ENCODE measurements around the gene POU2F1.

Gene POU2F1

DNA sequence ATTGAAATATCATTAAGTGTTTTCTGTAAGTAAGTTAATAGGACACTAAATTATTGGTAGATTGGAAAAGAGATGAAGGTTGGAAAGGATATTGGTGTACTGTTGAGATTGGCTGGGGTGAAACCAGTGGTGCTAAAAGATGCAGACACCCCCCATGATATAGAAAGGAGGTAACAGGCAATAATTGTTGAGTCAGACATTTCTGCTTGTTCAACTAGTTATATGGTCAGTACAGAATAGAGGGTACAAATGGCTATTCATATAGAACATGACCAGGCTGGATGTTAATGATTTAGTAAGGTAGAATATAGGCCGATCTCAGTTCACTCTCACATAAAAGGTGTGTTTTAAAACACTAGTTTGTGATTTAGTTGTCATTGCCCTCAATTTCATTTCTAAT, 104.5 kb downstream of the POU2F1 start:
- DNase-seq, result no peak

DNA sequence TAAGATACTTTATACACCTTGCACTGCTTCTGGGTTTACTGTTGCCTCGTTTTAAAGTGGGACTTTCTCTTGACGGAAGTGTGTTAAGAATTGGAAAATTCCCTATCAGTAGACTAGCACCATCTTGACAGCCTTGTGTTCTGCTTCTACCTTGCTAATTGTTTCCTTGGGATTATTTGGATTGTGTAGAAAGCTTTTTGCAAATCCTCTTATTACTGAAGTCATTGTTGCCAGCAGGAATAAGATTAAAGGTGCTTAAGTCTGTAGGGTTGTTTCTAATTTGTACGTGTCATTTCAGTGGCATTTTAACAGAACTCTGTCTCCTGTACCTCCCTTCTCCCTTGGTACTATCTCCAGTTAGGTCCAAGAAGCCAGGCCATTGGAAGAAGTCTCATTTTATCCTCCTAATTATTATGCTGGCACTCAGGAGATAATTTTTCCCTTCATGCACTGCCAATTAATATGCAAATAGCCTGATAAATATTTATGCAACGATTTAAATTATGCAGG, 107.7 kb downstream of the POU2F1 start:
- no peak for DNase-seq

DNA sequence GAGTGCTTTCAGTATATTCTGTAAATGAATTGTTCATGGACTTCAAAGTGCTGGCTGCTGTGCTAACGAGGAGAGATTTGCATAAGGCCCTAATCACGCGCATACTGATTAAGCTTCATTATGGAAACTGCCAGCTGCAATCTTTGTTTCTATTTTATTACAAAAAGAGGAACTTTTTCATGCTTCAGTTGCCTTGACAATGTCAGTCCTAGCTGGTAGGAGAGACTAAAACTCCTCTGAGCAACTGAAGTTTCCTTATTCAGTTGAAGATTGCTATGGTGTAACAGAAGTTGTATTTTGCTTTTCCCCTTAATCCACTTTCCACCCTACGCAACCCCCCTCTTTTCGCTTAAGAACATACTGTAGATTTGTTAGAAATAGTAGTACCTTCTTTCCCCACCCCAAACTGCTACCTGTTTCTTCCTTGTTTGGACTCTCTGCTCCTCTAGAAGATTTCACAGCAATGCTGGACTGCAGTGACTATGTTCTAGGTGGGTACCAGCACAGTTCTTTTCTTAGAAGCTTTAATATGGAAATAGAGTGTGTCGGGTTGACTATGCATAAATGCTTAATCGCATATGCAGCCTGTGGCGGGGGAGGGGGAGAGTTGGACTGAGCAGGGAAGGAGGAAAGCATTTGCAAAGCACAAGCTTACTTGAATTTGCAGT, 108.3 kb downstream of the POU2F1 start:
- peak; percentile 93 for DNase-seq

DNA sequence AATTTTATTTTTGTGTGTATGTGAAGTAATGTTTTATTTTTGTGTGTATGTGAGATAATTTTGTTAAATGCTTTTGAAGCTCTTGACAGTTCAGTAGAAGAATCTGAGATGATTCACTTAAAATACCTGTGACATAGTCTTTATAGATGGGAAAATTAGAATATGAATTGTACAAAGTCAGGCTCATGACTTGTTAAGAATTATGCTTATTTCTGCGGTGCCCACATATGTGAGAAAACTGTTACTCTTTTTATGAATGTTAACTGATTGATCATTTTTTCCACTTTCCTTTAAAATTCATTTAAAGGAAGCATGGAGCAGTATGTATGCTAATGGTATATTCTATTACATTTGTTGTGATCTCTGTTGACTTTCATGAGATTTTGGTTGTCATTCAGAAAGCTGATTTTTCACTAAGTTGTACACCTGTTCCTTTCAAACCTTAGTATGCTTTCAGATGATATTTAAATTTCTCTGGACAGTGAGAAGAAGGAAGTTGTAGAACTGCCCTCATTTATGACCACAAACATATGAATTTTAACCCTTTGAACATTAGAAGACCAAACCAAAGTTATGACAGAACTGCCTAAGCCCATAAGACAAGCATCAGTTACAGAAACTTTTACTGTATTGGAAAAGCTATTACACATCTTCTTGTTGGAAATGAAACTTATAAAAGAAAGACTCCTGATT, 110.1 kb downstream of the POU2F1 start:
- no peak for DNase-seq

DNA sequence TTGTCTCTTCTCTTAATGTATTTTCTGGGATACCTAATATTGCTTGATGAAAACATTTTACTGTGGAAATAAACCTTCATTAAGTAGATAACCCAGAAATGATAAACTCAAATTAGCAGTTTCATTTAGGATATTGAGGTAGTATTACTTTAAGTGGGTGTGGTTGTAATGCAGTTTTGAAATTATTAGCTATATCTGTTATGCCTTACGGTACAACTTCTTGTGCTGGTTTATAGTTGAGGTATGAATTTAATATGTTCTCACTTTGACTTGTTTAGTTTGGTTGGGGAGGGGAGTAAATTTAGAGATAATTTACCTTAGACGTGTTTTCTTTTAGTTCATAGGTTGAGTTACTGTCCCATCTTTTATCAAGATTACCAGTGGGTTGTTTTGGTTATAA, 111.0 kb downstream of the POU2F1 start:
- DNase-seq, result no peak

DNA sequence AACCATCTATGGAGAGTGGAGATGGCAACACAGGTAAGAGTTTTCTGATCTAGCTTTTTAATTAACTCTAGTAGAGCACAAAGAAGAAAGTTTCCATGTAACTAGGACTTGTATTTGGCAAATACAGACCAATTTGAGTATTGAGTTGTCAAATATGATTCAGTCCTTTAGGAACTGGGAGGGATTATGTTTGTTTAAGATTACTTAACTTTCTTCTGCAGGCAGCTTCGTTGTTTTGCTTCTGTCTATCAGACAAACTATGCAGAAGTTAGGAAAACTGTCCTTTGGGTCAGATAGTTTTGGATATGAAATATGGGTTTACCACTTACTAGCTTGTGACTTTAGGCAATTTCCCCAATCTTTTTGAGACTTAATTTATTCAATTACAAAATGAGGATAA, 111.8 kb downstream of the POU2F1 start:
- DNase-seq, result no peak

DNA sequence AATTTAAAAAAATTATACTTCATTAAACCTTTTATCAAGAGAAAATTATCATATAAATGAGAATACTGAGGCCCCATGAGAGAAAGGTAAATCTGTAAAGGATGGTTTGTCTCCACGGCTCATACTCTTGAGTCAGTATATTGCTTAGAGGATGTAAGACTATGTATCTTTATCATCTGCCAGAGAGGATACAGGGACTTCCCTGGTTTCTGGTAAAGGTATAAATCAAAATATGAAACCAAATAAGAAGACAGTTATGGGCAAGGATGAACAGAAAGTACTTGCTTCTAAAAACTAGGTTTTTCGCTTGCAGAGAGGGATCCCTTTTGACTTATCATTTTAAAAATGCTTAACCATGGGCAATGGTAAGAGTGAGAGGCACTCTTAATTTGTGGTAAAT, 112.4 kb downstream of the POU2F1 start:
- DNase-seq, result no peak

DNA sequence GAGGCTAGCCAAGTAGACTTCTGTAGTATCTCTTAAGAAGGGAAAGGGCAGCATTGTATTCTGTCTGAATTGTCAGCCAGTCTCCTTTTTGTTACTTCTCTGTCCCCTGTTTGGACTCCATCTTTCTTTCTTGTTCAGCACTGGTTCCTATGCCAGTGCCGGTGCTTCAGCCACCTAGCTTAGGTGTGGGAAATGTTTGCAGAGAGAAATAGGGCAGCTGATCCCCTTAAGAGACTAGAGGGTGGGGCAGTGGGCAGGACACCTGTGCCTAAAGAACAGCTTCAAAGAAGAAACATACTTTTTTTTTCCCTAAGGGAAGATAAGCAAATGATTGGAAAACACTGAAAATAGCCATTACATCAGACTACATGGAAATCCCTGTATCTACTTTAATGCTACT, 113.0 kb downstream of the POU2F1 start:
- DNase-seq, result no peak

DNA sequence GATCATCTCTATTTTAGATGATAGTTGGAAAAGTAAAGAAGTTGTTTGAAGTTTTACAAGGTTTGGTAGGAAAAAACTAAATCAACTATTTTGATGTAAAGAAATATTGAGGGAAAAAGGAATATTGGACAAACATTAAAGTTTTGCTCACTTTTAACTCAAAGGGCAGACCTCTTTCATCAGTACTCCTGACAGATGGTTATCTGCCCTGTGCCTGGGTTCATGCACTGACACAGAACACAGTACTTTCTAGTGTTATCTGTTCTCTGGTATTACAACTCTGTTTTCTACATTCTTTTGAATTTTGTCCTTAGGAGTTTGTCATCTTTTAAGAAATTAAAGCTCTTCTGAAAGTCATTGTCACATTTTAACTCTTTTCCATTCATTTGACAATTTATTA, 118.7 kb downstream of the POU2F1 start:
- DNase-seq, result no peak

DNA sequence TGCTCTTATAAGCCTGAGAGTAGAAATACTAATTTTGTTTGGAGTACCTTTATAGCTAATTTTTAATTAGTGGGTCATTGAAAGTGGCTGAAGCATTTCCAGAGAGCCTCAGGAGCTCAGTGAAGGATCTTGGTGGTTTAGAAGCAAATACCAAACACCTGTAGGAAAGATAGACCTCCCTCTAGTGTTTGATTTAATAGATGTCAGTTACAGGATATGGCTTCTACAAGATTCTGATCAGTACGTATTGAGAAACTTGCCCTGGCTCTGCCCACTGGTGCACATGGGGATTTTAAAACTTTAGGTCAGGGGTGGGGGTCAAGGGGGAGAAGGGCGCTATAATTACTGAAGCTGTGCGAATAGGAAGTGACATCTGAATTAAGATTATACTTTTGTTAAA, 122.2 kb downstream of the POU2F1 start:
- no peak for DNase-seq

DNA sequence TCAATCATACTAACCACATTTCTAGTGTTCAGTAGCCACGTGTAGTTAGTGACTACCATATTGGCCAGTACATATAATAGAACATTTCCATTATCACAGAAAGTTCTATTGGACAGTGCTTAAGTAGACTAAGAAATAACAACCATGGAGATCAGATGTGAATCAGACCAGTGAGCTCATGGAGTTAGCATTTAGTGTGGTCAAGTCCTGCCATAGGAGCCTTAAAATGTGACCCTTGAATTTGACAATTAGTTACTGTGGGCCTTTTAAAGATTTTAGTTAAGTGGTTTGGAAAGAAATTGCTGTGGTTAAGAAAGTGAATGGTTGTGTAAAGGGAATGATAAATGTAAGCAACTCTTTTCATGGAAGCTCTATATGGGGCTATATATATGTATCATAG, 123.4 kb downstream of the POU2F1 start:
- DNase-seq, result no peak

DNA sequence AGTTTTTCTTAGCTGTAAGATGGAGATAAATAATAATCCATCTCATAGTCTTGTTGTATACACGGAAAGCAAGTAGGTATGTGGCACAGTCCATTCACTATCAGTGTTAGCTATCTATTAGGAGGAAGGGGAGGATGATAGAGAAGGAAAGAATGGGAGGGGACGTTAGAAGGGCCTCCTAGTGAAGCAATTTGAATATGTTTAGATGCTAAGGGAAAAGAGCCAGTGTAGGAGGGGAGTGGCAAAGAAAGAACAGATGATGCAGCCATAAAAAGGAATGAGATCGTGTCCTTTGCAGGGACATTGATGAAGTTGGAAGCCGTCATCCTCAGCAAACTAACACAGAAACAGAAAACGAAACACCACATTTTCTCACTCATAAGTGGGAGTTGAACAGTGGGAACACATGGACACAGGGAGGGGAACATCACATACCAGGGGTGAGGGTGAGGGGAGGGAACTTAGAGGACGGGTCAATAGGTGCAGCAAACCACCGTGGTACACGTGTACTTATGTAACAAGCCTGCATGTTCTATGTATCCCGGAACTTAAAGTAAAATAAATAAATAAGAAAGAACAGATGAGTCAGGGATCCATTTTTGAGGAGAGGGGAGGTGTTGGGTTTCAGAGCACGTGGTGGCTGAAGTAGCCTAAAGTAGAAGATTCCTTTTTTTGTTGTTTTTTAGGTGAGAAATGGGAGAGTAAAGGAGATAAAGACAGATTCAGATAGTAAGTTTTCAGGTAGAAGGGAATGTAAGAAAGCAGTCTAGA, 124.1 kb downstream of the POU2F1 start:
- no peak for DNase-seq

DNA sequence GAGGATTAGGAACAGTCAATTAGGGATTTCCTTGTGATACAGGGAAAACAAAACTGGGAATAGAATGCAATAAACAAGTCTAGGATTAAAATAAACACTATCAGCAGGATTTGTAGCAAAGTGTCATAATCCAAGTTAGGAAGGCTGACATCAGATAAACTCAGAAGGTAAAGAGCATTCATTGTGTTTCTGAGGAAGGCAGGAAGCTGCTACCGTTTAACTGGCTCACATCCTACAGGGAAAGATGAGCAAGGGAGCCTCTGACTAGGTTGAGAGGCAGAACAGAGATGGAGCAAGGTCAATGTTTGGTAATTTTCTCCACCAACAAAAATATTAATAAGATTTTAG, 124.7 kb downstream of the POU2F1 start:
- no peak for DNase-seq

DNA sequence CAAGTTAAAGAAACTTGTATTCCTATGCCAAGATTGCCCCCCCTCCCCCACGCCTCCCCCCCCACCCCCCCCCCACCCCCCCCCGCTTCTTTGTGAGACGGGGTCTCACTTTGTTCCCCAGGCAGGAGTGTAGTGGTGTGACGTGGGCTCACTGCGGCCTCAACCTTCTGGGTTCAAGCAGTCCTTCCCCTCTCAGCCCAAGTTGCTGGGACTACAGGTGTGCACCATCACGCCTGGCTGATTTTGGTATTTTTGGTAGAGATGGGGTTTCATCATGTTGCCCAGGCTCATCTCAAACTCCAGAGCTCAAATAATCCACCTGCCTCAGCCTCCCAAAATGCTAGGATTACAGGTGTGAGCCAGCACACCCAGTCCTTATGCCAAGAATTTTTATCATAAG, 136.6 kb downstream of the POU2F1 start:
- DNase-seq, result no peak

DNA sequence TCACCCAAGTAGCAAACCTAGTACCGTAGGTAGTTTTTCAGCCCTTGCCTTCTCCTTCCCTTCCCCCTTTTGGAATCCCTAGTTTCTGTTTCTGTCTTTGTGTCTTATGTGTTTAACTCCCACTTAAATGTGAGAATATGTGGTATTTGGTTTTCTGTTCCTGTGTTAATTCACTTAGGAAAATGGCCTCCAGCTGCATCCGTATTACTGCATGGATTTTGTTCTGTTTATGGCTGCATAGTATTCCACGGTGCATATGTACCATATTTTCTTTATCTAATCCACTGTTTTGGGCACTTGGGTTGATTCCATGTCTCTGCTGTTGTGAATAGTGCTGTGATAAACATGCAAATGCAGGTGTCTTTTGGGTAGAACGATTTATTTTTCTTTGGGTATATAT, 138.6 kb downstream of the POU2F1 start:
- no peak for DNase-seq

DNA sequence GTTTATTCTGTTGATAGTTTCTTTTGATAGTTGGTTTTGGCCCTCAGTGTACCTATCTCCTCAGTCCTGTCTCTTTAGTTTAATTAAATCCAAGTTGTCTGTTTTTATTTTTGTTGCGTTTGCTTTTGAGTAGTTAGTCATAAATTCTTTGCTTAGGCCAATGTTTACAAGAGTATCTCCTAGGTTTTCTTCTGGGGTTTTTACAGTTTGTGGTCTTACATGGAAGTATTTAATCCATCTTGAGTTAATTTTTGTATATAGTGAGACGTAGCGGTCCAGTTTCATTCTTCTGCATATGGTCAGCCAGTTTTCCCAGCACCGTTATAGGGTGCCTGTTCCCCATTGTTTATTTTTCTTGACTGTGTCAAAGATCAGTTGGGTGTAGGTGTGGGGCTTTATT, 139.4 kb downstream of the POU2F1 start:
- no peak for DNase-seq

DNA sequence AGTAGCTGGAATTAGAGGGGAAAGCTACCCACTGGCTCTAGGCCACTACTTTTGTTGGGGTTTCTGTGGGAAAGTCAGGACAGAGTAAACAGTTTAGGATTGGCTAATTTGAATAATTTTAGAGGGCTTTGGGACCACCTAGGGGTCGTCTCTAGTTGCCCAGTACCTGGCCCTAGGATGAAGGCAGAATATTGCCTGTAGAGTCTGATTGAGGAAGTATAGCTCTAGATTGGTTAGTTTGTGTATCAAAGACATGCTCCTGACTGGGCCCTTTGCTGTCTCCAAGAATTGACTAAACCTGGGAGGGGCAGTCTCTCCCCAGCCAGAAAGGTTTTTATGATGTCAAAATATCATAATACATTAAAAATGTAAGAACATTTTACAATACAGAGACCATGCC, 142.0 kb downstream of the POU2F1 start:
- no peak for DNase-seq

DNA sequence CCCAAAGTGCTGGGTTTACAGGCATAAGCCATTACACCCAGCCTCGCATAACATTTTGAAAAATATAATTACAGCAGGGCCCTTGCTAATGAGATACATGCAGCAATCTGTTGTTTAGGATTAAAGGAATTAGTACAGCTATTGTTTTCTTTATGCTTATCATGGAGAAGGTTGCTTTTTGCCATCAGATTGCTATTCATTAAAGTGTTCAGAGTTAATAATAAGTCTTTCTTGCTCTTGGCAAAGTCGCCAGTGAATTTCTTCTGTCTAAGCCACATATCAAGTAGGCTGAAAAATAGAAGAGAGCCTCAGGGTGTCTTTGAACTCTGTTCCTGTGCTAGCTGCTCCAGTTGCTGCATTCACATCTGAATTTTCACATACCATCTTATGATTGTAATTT, 144.1 kb downstream of the POU2F1 start:
- no peak for DNase-seq

DNA sequence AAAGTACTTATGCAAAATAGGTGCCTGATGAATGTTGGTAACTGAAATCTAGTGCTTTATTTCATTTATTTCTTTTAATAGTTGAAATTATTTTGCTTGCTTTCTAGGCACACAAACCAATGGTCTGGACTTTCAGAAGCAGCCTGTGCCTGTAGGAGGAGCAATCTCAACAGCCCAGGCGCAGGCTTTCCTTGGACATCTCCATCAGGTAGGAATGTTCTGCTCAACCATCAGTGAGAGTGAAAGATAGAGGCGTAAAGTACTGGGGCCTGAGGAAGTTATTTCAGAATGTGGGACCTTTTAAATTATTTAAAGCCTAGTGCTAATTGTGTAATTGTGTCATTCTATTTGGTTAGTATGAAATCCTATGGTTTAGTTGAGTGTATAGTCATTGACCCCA, 144.7 kb downstream of the POU2F1 start:
- no peak for DNase-seq

DNA sequence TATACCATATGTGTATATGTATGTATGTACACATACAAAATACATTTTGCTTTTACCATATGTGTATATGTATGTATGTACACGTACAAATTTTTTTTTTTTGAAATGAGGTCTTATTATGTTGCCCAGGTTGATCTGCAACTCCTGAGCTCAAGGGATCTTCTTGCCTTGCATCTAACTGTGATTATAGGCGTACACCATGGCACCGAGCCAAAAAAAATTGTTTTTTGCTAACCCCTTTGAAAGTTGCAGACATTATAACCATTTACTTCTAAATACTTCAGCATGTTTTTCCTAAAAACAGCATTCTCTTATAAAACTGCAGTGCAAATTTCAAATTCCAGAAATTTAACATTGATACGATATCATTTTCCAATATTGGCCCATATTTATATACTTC, 147.0 kb downstream of the POU2F1 start:
- no peak for DNase-seq

DNA sequence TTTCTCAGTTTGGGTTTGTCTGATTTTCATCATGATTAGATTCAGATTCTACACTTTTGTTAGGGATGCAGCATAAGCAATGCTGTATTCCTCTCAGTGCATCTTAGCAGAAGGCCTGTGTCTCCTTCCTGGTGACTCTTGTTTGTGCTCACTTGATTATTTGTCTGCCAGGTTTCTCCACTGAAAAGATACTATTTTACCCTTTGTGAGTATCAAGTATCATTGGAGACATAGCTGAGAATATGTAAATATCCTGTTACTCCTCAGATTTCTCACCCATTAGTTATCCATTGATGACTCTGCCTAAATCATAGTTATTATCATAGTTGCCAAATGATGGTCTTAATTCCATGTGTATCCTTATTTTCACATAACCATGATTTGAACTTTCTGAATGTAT, 148.5 kb downstream of the POU2F1 start:
- DNase-seq, result no peak

DNA sequence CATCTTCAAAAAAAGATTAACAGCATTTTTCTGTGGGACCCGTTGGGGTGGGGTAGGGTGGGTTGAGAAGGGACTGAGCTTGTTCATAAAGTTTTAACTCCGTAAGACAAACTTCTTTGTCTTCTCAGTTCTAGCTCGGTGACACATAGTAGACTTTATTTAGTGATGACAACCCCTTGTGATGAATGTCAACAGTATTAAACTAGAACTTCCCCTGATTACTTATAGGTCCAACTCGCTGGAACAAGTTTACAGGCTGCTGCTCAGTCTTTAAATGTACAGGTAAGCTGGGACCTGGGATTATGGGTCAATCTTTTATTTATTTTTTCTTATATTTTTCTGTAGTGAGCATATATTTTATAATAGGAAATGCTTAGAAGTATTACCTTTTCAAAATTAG, 149.2 kb downstream of the POU2F1 start:
- no peak for DNase-seq

DNA sequence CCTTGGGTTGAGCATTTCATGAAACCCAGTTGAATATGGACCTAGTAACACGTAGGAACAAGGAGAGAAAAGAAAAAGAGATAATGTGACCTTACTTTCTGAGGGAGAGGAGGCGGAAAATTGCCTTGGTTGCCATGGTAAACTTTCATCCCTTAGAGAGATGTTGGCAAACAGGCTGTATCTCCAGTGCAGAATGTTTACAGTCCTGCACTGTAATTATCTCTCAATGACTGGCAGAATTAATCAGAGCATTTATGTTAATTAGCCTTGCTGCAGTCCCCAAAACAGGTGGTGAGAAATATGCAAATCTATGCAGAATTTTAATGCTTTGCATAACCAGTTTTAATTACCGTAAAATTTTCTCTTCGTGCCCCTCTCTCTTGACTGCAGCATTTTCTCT, 150.3 kb downstream of the POU2F1 start:
- DNase-seq, result no peak

DNA sequence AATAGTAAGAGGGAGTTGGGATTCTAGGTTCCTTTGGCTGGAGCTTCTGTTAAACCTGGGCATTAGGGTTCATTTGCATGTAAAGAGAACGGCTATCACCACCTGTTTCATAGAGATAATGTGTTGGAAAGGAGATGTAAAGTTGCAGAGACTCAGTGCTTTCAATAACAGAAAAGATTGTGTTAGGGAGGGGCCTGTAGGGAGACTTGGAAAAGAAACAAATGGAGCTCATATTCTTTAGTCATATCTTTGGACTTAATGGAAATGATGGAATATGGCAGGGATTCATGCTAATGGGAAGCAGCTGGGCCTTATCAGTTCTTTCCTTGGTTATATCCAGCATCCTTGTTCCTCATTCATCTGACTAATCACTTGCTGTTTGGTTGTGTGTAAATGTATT, 152.7 kb downstream of the POU2F1 start:
- no peak for DNase-seq
